Endodermal cell (in vitro differentiated cells): ENCODE data around the gene CDH4. TPM values are rescaled to one million over a fixed set of nuclear protein-coding genes. Genes with fewer than 3 reads are reported as not detected.

Experiments
- DNase-seq: peaks from one replicate; pipeline ENCODE4 v3.0.0-alpha.2; 2017
- H3K27ac ChIP-seq: 2 replicates; pipeline ENCODE4 v1.5.1; 2013; ENCODE audit warnings: mild to moderate bottlenecking, low read depth, low read length, moderate library complexity
- H3K27me3 ChIP-seq: 2 replicates; pipeline ENCODE4 v1.6.1; 2013; ENCODE audit warnings: mild to moderate bottlenecking, low read length, moderate library complexity; ENCODE audit not compliant: insufficient read depth, control insufficient read depth, poor library complexity, severe bottlenecking
- H3K36me3 ChIP-seq: 2 replicates; pipeline ENCODE4 v1.7.0; 2013; ENCODE audit warnings: mild to moderate bottlenecking, low read length, moderate library complexity; ENCODE audit not compliant: control insufficient read depth, insufficient read depth
- H3K4me1 ChIP-seq: one replicate; pipeline ENCODE4 v1.7.0; 2013; ENCODE audit warnings: low read length; ENCODE audit not compliant: control insufficient read depth, insufficient read depth
- H3K4me3 ChIP-seq: 2 replicates; pipeline ENCODE4 v1.5.1; 2013; ENCODE audit warnings: mild to moderate bottlenecking, low read length, moderate library complexity
- H3K9ac ChIP-seq: 2 replicates; pipeline ENCODE4 v1.6.1; 2013; ENCODE audit warnings: mild to moderate bottlenecking, low read length, moderate library complexity; ENCODE audit not compliant: poor library complexity, severe bottlenecking; ENCODE audit errors: extremely low read depth
- H3K9me3 ChIP-seq: 2 replicates; pipeline ENCODE4 v1.6.1; 2013; ENCODE audit warnings: mild to moderate bottlenecking, low read length, moderate library complexity; ENCODE audit not compliant: control insufficient read depth
- H3K27ac Mint-ChIP-seq: 2 replicates; pipeline ENCODE4 v1.8.0; 2020; ENCODE audit warnings: mixed read lengths
- H3K27me3 Mint-ChIP-seq: 2 replicates; pipeline ENCODE4 v1.8.0; 2021; ENCODE audit warnings: mild to moderate bottlenecking, mixed read lengths; ENCODE audit not compliant: insufficient read depth
- H3K36me3 Mint-ChIP-seq: 2 replicates; pipeline ENCODE4 v1.8.0; 2020; ENCODE audit warnings: low read depth, mixed read lengths
- H3K4me1 Mint-ChIP-seq: 2 replicates; pipeline ENCODE4 v1.8.0; 2020; ENCODE audit warnings: mixed read lengths
- H3K4me3 Mint-ChIP-seq: 2 replicates; pipeline ENCODE4 v1.8.0; 2020; ENCODE audit warnings: mild to moderate bottlenecking, moderate library complexity, mixed read lengths
- H3K9me3 Mint-ChIP-seq: 2 replicates; pipeline ENCODE4 v1.8.0; 2020; ENCODE audit warnings: mild to moderate bottlenecking, mixed read lengths
- CTCF ChIP-seq: fragments of 200-600 bp; sonication (generic); conservative IDR thresholded peaks from 2 replicates; pipeline ENCODE4 v1.5.0; 2021; ENCODE audit warnings: antibody characterized with exemption, mild to moderate bottlenecking
- WGBS, 2 experiments: methylation state at CpG; one replicate each; pipeline versions ENCODE4 v1.1.5 to v1.1.7; 2013; ENCODE audit warnings: missing lambda C conversion rate in 2 of 2, mixed read lengths in 1 of 2; ENCODE audit not compliant: insufficient coverage in 1 of 2, insufficient read length in 1 of 2; 5-methylcytosine and 5-hydroxymethylcytosine counted together
- total RNA-seq, 2 donors: library from RNA; stranded (reverse); fragmentation: NEBNext Ultra II Directional in 1 of 2; extraction: Animal tissue kit (Norgen Biotek cat#: 25700) in 1 of 2; gene quantifications; 2 replicates in 1 of 2; 3 replicates in 1 of 2; pipeline ENCODE4 v1.2.1, GENCODE V29; 2021

Gene CDH4
- total RNA-seq, 2 donors from 2014 or later: 1.8 to 5.8 TPM

GRCh38 chr20:61256365-61256764 is 4.3 kb downstream of the CDH4 start:
- peaks cover 9% of the 10 kb centered on the region for H3K4me1 Mint-ChIP-seq

GRCh38 chr20:61256824-61257223 is 4.8 kb downstream of the CDH4 start:
- H3K27ac ChIP-seq: no peak overlapping the region
- Mint-ChIP-seq H3K27me3 (peaks cover 58% of the 10 kb centered on the region), H3K4me1 (peaks cover 9% of the 10 kb centered on the region), H3K27ac (no peak overlapping the region), H3K36me3 (peaks cover 13% of the 10 kb centered on the region), H3K4me3 (no peak overlapping the region), H3K9me3 (no peaks in the 10 kb centered on the region)
- TF ChIP-seq CTCF: no peak
- H3K27me3 ChIP-seq: peaks cover 63% of the 10 kb centered on the region
- H3K9ac ChIP-seq: no peak overlapping the region
- H3K36me3 ChIP-seq: no peaks in the 10 kb centered on the region
- DNase-seq: no peak
- no peaks in the 10 kb centered on the region for H3K4me1 ChIP-seq
- 89 to 100% methylated on average over 2 to 6 of the region's 7 CpGs for WGBS, 2 experiments
- H3K9me3 ChIP-seq: no peaks in the 10 kb centered on the region
- no peak overlapping the region for H3K4me3 ChIP-seq

More at GRCh38 chr20:61256365-61256764, 4.3 kb downstream of the CDH4 start:
- H3K4me1 ChIP-seq: no peaks in the 10 kb centered on the region
- peaks cover 13% of the 10 kb centered on the region for H3K36me3 Mint-ChIP-seq
- H3K9ac ChIP-seq: no peak overlapping the region
- H3K4me3 ChIP-seq: no peak overlapping the region
- no peaks in the 10 kb centered on the region for H3K9me3 Mint-ChIP-seq
- TF ChIP-seq CTCF: no peak
- DNase-seq: no peak
- WGBS, 2 experiments: 94% methylated on average over 9 of the region's 9 CpGs; no CpG with 5 or more reads in 1 of the 2 experiments
- no peaks in the 10 kb centered on the region for H3K9me3 ChIP-seq
- peaks cover 63% of the 10 kb centered on the region for H3K27me3 ChIP-seq
- H3K27me3 Mint-ChIP-seq: peaks cover 58% of the 10 kb centered on the region
- no peak overlapping the region for H3K27ac Mint-ChIP-seq
- no peaks in the 10 kb centered on the region for H3K36me3 ChIP-seq
- no peak overlapping the region for H3K27ac ChIP-seq
- H3K4me3 Mint-ChIP-seq: no peak overlapping the region

GRCh38 chr20:61257611-61258010 is 5.5 kb downstream of the CDH4 start:
- Mint-ChIP-seq H3K27me3 (peaks cover 64% of the 10 kb centered on the region), H3K36me3 (peaks cover 13% of the 10 kb centered on the region), H3K4me3 (no peak overlapping the region), H3K4me1 (peaks cover 9% of the 10 kb centered on the region), H3K9me3 (no peaks in the 10 kb centered on the region), H3K27ac (no peak overlapping the region)
- Histone ChIP-seq H3K27ac (no peak overlapping the region), H3K9ac (no peak overlapping the region), H3K36me3 (no peaks in the 10 kb centered on the region), H3K4me3 (no peak overlapping the region), H3K4me1 (no peaks in the 10 kb centered on the region), H3K9me3 (no peaks in the 10 kb centered on the region), H3K27me3 (peaks cover 68% of the 10 kb centered on the region)
- DNase-seq: no peak
- TF ChIP-seq CTCF: no peak
- WGBS, 2 experiments: 92 to 96% methylated on average over 19 to 20 of the region's 20 CpGs
